CD14-positive monocyte (primary cell): ENCODE measurements around the gene ACACA. TPM values are rescaled to one million over a fixed set of nuclear protein-coding genes. Genes with fewer than 3 reads are reported as not detected.

Source experiments
- DNase-seq, 3 donors: peaks; one replicate each; pipeline ENCODE4 v3.0.0-alpha.2; 2011 to 2022
- H2AFZ ChIP-seq: 2 replicates; pipeline ENCODE4 v1.6.0; 2012; ENCODE audit warnings: mild to moderate bottlenecking, low read depth, low read length, inconsistent platforms; ENCODE audit not compliant: insufficient read depth, poor library complexity, severe bottlenecking
- H3K27ac ChIP-seq, 2 donors: 1 replicate in 1 of 2; 2 replicates in 1 of 2; pipeline ENCODE4 v1.5.1; 2012 to 2013; ENCODE audit warnings: low read length in 2 of 2, control low read depth in 1 of 2, inconsistent platforms in 1 of 2, low read depth in 1 of 2, mild to moderate bottlenecking in 1 of 2
- H3K27me3 ChIP-seq, 2 donors: one replicate each; pipeline versions ENCODE4 v1.6.0 to v1.6.1; 2011 to 2013; ENCODE audit warnings: low read length in 2 of 2; ENCODE audit not compliant: control insufficient read depth in 2 of 2, insufficient read depth in 2 of 2
- H3K36me3 ChIP-seq, 2 donors: replicated peaks in 1 of 2; 1 replicate in 1 of 2; 2 replicates in 1 of 2; pipeline versions ENCODE4 v1.5.1 to v1.6.1; 2012 to 2013; ENCODE audit warnings: low read length in 2 of 2, control low read depth in 1 of 2, inconsistent platforms in 1 of 2, mild to moderate bottlenecking in 1 of 2; ENCODE audit not compliant: insufficient read depth in 2 of 2, control insufficient read depth in 1 of 2
- H3K4me1 ChIP-seq, 2 donors: 1 replicate in 1 of 2; 2 replicates in 1 of 2; pipeline versions ENCODE4 v1.5.1 to v1.6.1; 2012 to 2013; ENCODE audit warnings: low read length in 2 of 2, control low read depth in 1 of 2, inconsistent platforms in 1 of 2, mild to moderate bottlenecking in 1 of 2, moderate library complexity in 1 of 2; ENCODE audit not compliant: insufficient read depth in 2 of 2, control insufficient read depth in 1 of 2
- H3K4me2 ChIP-seq: replicated peaks from 2 replicates; pipeline ENCODE3; 2012; ENCODE audit warnings: low read length, moderate library complexity, mild to moderate bottlenecking; ENCODE audit not compliant: poor library complexity, severe bottlenecking; ENCODE audit errors: extremely low read depth
- H3K4me3 ChIP-seq, 3 experiments: fragments of 200-600 bp in 1 of 3; sonication (generic) in 1 of 3; replicated peaks in 1 of 3; 1 replicate in 2 of 3; 2 replicates in 1 of 3; pipeline ENCODE4 v1.5.1; 2011 to 2013; ENCODE audit warnings: low read length in 3 of 3, mild to moderate bottlenecking in 3 of 3, control low read depth in 2 of 3, low read depth in 2 of 3, inconsistent platforms in 1 of 3, moderate library complexity in 1 of 3
- H3K79me2 ChIP-seq: 2 replicates; pipeline ENCODE4 v1.6.0; 2012; ENCODE audit warnings: mild to moderate bottlenecking, control low read depth, inconsistent platforms, low read length, moderate library complexity; ENCODE audit not compliant: insufficient read depth
- H3K9ac ChIP-seq: 2 replicates; pipeline ENCODE4 v1.6.0; 2017; ENCODE audit warnings: low read length, mild to moderate bottlenecking; ENCODE audit not compliant: insufficient read depth, poor library complexity, severe bottlenecking
- H3K9me3 ChIP-seq, 2 donors: replicated peaks in 1 of 2; 1 replicate in 1 of 2; 2 replicates in 1 of 2; pipeline versions ENCODE4 v1.5.1 to v1.6.1; 2012 to 2013; ENCODE audit warnings: low read length in 2 of 2, control low read depth in 1 of 2; ENCODE audit not compliant: control insufficient read depth in 1 of 2, insufficient read depth in 1 of 2
- H4K20me1 ChIP-seq: 2 replicates; pipeline ENCODE4 v1.6.0; 2012; ENCODE audit warnings: mild to moderate bottlenecking, low read length, control low read depth, moderate library complexity; ENCODE audit not compliant: insufficient read depth
- H3K27ac Mint-ChIP-seq, 7 donors: one replicate each; pipeline ENCODE4 v1.8.0; 2020; ENCODE audit warnings: mild to moderate bottlenecking in 7 of 7, mixed read lengths in 7 of 7, moderate library complexity in 6 of 7, inconsistent platforms in 2 of 7
- H3K27me3 Mint-ChIP-seq, 3 donors: one replicate each; pipeline ENCODE4 v1.8.0; 2021 to 2022; ENCODE audit warnings: low read depth in 3 of 3, mild to moderate bottlenecking in 3 of 3, mixed read lengths in 3 of 3, moderate library complexity in 3 of 3, inconsistent platforms in 1 of 3
- H3K36me3 Mint-ChIP-seq, 2 donors: one replicate each; pipeline ENCODE4 v1.8.0; 2020; ENCODE audit warnings: mixed read lengths in 2 of 2, inconsistent platforms in 1 of 2, mild to moderate bottlenecking in 1 of 2
- H3K4me1 Mint-ChIP-seq: one replicate; pipeline ENCODE4 v1.8.0; 2020; ENCODE audit warnings: mild to moderate bottlenecking, mixed read lengths
- H3K4me3 Mint-ChIP-seq, 2 donors: one replicate each; pipeline ENCODE4 v1.8.0; 2020; ENCODE audit warnings: mild to moderate bottlenecking in 2 of 2, mixed read lengths in 2 of 2, moderate library complexity in 1 of 2
- H3K9me3 Mint-ChIP-seq, 7 donors: one replicate each; pipeline ENCODE4 v1.8.0; 2020 to 2022; ENCODE audit warnings: mixed read lengths in 7 of 7, mild to moderate bottlenecking in 6 of 7, moderate library complexity in 6 of 7, inconsistent platforms in 2 of 7
- CTCF ChIP-seq: fragments of 200-600 bp; IDR thresholded peaks from one replicate; pipeline ENCODE4 v1.8.0; 2022; ENCODE audit warnings: antibody characterized with exemption, mild to moderate bottlenecking
- WGBS: methylation state at CpG from one replicate; pipeline ENCODE4 v1.1.5; 2013; ENCODE audit warnings: missing lambda C conversion rate; ENCODE audit not compliant: insufficient coverage; 5-methylcytosine and 5-hydroxymethylcytosine counted together
- intact Hi-C, 2 donors: fragments of 100-400 bp; cut with micrococcal nuclease; formaldehyde crosslinking; loops; one replicate each; pipeline versions ENCODE4 v1.15.0 to v1.15.1; 2023
- polyA plus RNA-seq, 3 donors: library from polyadenylated mRNA; depleted of rRNA in 1 of 3; unstranded in 2 of 3; stranded (reverse) in 1 of 3; fragments of 300-500 nt in 2 of 3; fragments of >200 nt in 1 of 3; fragmentation: Illumina TruSeq in 2 of 3; gene quantifications; 1 replicate in 2 of 3; 2 replicates in 1 of 3; pipeline ENCODE4 v1.2.3, GENCODE V29; 2012 to 2021

The ACACA gene
- polyA plus RNA-seq, 3 donors = 3.5 to 4.6 (median 3.8) TPM

- Mint-ChIP-seq H3K27me3 (peaks cover 0 to 2% (median 0%) of the 10 kb centered on the region in 3 donors), H3K9me3 (no peaks in the 10 kb centered on the region), H3K4me1 (peaks cover 11% of the 10 kb centered on the region), H3K27ac (no peak overlapping the region), H3K4me3 (no peak overlapping the region), H3K36me3 (peaks cover 18 to 25% of the 10 kb centered on the region in 2 donors)
- Histone ChIP-seq H3K27ac (no peak overlapping the region), H2AFZ (no peak overlapping the region), H4K20me1 (no peaks in the 10 kb centered on the region), H3K9ac (no peak overlapping the region), H3K79me2 (no peaks in the 10 kb centered on the region), H3K9me3 (no peaks in the 10 kb centered on the region), H3K4me2 (no peak overlapping the region), H3K36me3 (peaks cover 4 to 22% of the 10 kb centered on the region in 2 donors), H3K27me3 (no peaks in the 10 kb centered on the region), H3K4me1 (peaks cover 0 to 6% of the 10 kb centered on the region in 2 donors), H3K4me3 (no peak overlapping the region)
- no peak for DNase-seq
- intact Hi-C loops = no loop called here
- WGBS = 83% methylated on average over 1 of the region's 3 CpGs
- no peak for TF ChIP-seq CTCF
Measured at GRCh38 chr17:37130984-37131446, 275.6 kb downstream of the ACACA start.

- H3K4me3 ChIP-seq = no peak overlapping the region
- peak overlapping the region in 3 of 7 donors; percentile 26 to 51 (median 35) for H3K27ac Mint-ChIP-seq
- H4K20me1 ChIP-seq = no peaks in the 10 kb centered on the region
- peaks cover 0 to 3% (median 0%) of the 10 kb centered on the region in 3 donors for H3K27me3 Mint-ChIP-seq
- no peak overlapping the region for H3K4me3 Mint-ChIP-seq
- peak overlapping the region; percentile 50 for H2AFZ ChIP-seq
- H3K4me1 ChIP-seq = peaks cover 21 to 25% of the 10 kb centered on the region in 2 donors
- no peak for DNase-seq
- no peak for TF ChIP-seq CTCF
- WGBS = no CpG with 5 or more reads among the region's 4 CpGs
- H3K4me2 ChIP-seq = no peak overlapping the region
- H3K9me3 ChIP-seq = no peaks in the 10 kb centered on the region
- H3K9ac ChIP-seq = no peak overlapping the region
- no peaks in the 10 kb centered on the region for H3K79me2 ChIP-seq
- no peaks in the 10 kb centered on the region for H3K9me3 Mint-ChIP-seq
- peaks cover 35 to 48% of the 10 kb centered on the region in 2 donors for H3K36me3 Mint-ChIP-seq
- H3K27me3 ChIP-seq = no peaks in the 10 kb centered on the region
- H3K4me1 Mint-ChIP-seq = peaks cover 22% of the 10 kb centered on the region
- H3K27ac ChIP-seq = peak overlapping the region in 1 of 2 donors; percentile 52
- intact Hi-C loops = no loop called here
- peaks cover 6 to 38% of the 10 kb centered on the region in 2 donors for H3K36me3 ChIP-seq
Measured at GRCh38 chr17:37124821-37125173, 281.8 kb downstream of the ACACA start.
